Midbrain (tissue), 1 donor: ENCODE data around the gene MEIS1.

Experiments
- DNase-seq: peaks from one replicate; lab custom pipeline; 2025; lab: John Stamatoyannopoulos, UW

The MEIS1 gene

DNA sequence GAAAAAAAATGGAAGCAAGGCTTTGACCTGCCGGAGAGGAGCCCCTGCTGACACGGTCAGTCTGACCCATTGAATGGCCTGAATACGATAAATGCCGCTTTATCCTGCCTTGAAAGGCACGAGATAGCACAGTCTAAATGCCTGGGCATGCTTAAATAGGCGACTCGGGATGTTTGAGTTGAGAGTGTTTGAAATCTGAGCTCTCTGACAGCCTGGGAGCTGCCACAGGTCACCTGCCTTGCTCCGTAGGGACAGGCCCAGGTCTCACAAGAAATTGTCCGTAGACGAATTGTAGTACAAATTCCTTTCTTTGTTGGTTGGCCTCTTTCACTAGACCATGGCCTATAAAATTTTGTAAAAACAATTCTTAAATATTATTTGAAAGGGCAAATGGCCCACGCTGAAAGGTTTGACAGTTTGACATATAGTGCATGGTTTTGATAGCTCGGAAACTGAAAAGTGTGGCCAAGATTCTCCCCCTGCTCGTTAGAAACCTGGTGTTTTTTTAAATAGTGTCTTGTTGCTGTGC is 72.8 kb downstream of the MEIS1 start:
- no peak for DNase-seq

DNA sequence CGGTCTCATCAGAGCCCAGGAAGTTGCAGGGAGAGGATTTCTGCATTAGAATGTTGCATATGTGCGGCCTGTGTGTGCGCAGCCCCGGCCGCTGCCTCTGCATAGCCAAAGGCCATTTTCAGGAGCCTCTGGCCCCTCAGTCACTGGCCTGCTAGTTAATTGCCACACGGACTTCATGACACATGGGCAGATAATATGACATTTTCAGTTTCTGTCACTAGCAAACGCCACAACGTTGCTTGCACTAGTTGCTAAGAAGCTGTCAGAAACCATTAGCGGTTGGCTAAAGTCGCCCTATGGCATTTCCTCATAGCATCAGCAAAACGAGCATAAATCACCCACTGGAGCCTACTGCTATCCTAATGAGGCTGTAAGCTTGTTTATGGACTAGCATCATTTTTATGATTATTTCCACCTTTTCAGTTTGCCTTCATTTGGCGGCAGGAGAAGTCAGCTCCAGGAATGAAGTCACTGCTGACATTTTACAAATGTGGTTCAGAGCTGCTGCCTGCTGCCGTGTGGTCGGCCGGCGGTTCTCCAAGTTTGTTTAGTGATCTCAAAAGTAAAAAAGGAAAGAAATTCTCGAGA is 73.7 kb downstream of the MEIS1 start:
- DNase-seq = no peak

GRCh38 chr2:66509326-66509811 is 74.4 kb downstream of the MEIS1 start:
- no peak for DNase-seq

DNA sequence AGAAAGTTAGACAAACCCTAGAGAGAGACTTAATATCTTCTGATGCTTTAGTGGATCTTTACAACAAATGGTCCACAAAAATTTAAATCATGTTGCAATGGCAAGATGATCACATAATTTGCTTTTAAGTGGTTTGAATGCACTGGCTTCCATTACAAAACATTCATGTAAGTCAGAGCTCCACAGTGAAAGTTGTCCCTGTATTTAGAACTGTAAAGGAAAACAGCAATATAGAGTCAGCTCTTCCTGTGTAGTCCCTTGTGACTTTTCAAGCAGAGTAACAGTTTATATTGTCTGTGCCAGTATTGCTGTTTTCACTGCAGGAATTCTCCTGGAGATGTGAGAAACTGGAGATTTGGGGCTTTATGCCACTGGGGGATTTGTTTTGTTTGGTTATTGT is 77.7 kb downstream of the MEIS1 start:
- DNase-seq = no peak

DNA sequence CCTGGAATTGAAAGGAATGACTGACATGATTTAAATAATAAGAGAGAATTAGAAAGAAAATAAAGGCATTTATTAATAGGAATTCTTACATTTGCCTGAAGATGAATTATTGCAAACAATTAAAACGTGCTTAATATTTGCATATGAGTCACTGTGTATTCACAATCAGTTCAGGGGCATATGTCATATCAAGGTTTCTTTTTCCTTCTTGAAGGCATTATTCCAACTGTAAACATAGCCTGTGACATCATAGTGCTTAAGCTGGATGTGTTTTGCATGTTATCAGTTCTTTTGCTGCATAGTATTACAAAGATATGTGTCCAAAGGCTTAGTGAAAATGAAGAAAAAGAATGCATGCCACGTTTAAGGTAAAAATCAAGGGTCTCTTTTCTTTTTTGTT is 80.8 kb downstream of the MEIS1 start:
- no peak for DNase-seq

GRCh38 chr2:66516499-66516898 is 81.6 kb downstream of the MEIS1 start:
- DNase-seq = no peak

DNA sequence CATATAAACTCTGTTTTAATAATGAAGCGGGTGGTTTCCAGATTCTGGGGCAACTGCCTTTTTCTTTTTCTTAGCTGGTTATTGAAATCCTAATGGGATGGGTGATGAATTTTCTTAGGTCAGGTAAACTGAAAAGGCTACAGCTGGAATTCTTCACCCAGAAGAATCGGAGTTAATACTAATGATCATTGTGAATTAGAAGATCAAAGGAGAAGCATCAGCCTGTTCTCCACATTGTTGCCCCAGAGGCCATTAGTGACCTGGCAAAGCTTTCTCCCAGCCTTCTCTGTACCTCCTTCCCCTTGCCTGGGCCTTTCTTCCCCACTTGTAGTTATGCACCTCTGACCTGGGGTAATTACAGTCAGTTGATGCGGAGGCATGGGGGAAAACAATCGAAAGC is 82.8 kb downstream of the MEIS1 start:
- DNase-seq = no peak

DNA sequence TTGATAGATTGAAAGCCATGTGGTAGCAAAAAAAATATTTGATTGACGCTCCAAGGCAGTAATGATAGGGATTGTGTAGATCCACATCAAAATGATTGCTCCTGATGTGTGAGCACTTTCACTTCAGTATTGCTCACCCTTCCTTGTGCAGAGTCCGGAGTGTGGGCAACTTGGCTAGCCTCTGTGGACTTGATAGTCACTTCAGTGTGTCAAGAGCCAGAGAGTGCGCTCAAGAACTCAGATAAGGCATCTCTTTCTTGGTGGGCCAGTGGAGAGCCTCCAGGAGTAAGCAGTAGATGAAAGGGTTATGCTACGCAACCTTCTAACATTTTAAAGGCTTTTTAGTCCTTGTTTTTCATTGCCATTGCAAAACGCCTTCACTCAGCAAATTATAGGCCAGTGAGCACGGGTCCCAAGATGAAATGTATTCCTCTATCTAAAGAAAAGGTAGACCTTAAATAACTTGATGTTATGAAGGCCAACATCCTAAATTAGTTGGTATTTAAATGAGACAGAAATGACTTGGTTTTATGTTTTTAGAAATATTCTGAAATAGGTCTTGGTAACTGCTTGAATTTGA is 84.4 kb downstream of the MEIS1 start:
- DNase-seq = no peak

DNA sequence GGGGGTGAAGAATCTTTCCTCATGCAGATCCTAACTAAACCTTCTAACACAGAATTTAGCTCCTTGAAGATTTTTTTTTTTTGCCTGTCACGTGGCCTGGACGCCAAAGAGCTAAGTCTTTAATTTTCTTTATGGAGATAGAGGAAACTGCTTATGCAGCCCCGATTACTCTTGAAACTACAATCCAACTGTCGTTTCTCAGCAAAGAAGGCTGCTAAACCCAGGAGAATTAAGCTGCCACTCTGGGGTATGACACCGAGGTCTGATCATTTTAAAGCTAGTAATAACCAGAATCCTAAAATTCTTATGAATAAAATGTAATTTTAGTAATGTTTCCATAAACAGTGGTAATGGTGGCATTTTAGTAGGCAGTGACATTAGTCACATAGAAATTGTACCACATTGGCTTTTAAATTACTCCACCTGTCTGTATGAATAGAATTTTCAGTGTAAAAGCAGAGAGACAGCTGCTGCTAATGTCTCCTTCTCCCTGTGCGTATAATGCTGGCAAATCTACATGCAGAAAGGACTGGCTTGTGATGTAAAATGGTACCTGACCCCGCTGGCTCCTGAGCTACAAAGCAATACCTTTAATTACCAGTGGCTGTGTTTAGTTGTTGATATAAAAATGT is 86.5 kb downstream of the MEIS1 start:
- no peak for DNase-seq

GRCh38 chr2:66522611-66523376 is 87.9 kb downstream of the MEIS1 start:
- no peak for DNase-seq

- DNase-seq = no peak
Measured at GRCh38 chr2:66523377-66523969, 88.5 kb downstream of the MEIS1 start.

GRCh38 chr2:66523990-66524389 is 89.1 kb downstream of the MEIS1 start:
- no peak for DNase-seq

DNA sequence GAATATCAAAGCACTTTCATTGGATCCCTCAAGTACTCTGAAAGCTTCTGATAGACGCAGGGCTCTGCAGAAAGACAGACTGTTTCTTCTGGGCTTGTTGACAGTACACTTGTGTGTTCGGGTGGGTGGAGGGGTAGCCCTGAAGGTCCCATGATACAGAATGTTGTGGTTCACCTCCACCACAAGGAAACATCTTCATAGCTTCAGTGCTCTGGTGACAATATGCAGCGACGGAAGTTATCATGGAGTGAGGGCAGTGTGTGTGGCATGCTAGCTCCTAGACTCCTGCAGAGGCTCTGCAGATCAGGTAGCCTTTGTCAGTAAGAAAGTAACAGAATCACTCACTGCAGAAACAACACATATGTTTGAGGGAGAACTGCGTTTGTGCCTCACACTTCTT is 90.7 kb downstream of the MEIS1 start:
- no peak for DNase-seq

DNA sequence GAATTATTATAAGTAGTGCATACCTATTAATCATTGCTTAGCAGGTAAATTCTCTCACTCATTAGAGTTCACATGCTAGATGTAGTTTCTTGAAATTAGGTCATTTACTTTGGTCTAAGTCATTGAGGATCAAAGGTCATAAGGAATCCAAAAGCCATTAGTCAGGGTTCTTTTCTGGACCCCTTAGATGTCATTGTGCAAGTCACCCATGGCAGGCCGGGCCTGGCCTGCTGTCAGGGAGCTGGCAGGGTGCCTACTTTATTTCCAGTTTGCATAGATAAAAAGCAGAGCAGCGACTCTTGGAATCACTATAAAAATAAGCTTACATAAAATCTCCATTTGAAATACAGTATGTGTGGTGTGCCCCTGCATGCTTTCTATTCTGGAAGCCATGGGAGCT is 91.3 kb downstream of the MEIS1 start:
- DNase-seq = no peak

GRCh38 chr2:66528974-66529724 is 94.2 kb downstream of the MEIS1 start:
- no peak for DNase-seq

- DNase-seq = no peak
Measured at GRCh38 chr2:66530651-66531050, 95.7 kb downstream of the MEIS1 start.

DNA sequence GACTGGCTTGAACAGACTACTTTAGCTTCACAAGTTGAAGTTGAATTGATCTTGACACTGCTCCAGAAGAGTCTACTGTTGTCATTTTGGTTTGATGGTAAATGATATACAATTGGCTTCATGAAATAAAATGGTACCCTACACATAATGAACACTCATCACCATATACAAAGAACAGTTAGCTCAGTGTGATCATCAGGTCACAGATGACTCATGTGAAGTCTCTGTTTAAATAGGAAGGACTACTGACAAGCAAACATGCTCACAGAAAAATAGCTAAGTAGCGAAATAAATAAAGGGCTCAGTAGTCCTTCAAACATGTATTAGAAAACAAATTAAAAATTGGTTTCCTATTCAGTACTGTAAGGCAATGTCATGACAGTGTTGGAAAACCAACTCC is 96.2 kb downstream of the MEIS1 start:
- DNase-seq = no peak

DNA sequence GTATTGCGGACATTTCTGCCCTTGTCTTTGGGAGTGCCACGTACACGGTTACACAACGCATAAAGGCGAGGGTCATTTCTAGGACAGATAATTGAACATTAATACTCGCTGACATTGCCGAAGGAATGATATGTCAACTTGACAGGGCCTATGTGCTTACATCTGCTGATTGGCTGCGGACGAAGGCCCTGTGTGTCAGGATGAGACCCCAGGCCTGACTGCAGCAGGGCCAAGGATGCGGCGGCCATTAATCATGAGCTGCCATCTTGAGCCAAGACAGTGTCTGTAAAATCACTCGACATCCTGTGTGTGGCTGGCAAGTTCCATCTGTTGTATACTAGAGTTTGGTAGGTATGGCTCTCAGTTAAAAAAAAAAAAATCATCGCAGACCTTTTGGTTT is 96.6 kb downstream of the MEIS1 start:
- no peak for DNase-seq

GRCh38 chr2:66532972-66533868 is 98.3 kb downstream of the MEIS1 start:
- no peak for DNase-seq

GRCh38 chr2:66534461-66534860 is 99.5 kb downstream of the MEIS1 start:
- no peak for DNase-seq
